Neural crest cell (in vitro differentiated cells): ENCODE data around the gene DPH2. TPM values are rescaled to one million over a fixed set of nuclear protein-coding genes. Genes with fewer than 3 reads are reported as not detected.

Experiments
- DNase-seq: peaks from one replicate; pipeline ENCODE4 v3.0.0; 2021; ENCODE audit warnings: low read depth, mixed read lengths, low spot score
- H3K27ac Mint-ChIP-seq: one replicate; pipeline ENCODE4 v1.8.0; 2021; ENCODE audit warnings: mild to moderate bottlenecking, mixed read lengths; ENCODE audit not compliant: unreplicated experiment
- H3K27me3 Mint-ChIP-seq: 2 replicates; pipeline ENCODE4 v1.8.0; 2021; ENCODE audit warnings: low read depth, mild to moderate bottlenecking, mixed read lengths
- H3K36me3 Mint-ChIP-seq: 2 replicates; pipeline ENCODE4 v1.8.0; 2021; ENCODE audit warnings: low read depth, mild to moderate bottlenecking, mixed read lengths
- H3K4me1 Mint-ChIP-seq: 2 replicates; pipeline ENCODE4 v1.8.0; 2021; ENCODE audit warnings: mixed read lengths
- H3K4me3 Mint-ChIP-seq: one replicate; pipeline ENCODE4 v1.8.0; 2021; ENCODE audit warnings: mild to moderate bottlenecking, mixed read lengths
- H3K9me3 Mint-ChIP-seq: 2 replicates; pipeline ENCODE4 v1.8.0; 2021; ENCODE audit warnings: mixed read lengths
- CTCF ChIP-seq: fragments of 200-600 bp; sonication (generic); conservative IDR thresholded peaks from 2 replicates; pipeline ENCODE4 v1.5.0; 2021; ENCODE audit warnings: antibody characterized with exemption, mild to moderate bottlenecking
- total RNA-seq: library from RNA; stranded (reverse); gene quantifications from 2 replicates; pipeline ENCODE4 v1.2.1, GENCODE V29; 2021

Gene DPH2
- total RNA-seq, 1 donor from 2014 or later: 34.4 TPM

DNA sequence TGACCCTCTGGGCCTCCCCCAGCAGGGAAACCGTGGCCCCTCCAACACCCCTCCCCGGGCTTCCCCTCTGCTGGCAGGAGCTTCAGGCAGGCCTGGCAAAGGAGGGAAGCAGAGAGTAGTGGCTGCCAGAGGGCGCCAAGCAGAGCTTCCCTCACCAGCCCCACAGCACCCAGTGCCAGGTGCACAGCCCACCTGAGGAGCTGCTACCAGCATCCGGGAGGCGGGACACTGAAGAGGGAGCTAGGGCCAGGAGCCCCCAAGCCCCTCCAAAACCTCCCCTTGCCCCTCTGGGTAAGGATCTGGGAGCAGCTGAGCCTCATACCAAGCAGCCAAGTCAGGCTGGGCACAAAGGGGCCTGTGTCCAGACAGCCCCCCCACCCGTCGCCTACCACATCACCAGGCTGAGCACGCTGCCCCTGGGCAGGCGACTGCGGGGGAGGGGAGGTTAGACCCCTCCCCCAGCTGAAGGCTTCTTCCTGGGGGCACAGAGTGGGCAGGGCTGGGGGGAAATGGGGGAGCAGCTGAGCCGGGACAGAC is 41.2 kb downstream of the DPH2 start:
- TF ChIP-seq CTCF: no peak
- peaks cover 38% of the 10 kb centered on the region for H3K4me1 Mint-ChIP-seq
- no peaks in the 10 kb centered on the region for H3K27me3 Mint-ChIP-seq
- H3K4me3 Mint-ChIP-seq: no peak overlapping the region
- no peaks in the 10 kb centered on the region for H3K36me3 Mint-ChIP-seq
- DNase-seq: no peak
- no peaks in the 10 kb centered on the region for H3K9me3 Mint-ChIP-seq
- H3K27ac Mint-ChIP-seq: no peak overlapping the region

GRCh38 chr1:44012404-44012803 is 42.6 kb downstream of the DPH2 start:
- DNase-seq: no peak
- H3K9me3 Mint-ChIP-seq: no peaks in the 10 kb centered on the region
- no peak overlapping the region for H3K4me3 Mint-ChIP-seq
- no peaks in the 10 kb centered on the region for H3K27me3 Mint-ChIP-seq
- no peak overlapping the region for H3K27ac Mint-ChIP-seq
- H3K36me3 Mint-ChIP-seq: no peaks in the 10 kb centered on the region
- peaks cover 50% of the 10 kb centered on the region for H3K4me1 Mint-ChIP-seq
- no peak for TF ChIP-seq CTCF

GRCh38 chr1:44012941-44013609 is 43.3 kb downstream of the DPH2 start:
- no peak for DNase-seq
- H3K36me3 Mint-ChIP-seq: no peaks in the 10 kb centered on the region
- no peak overlapping the region for H3K27ac Mint-ChIP-seq
- no peak overlapping the region for H3K4me3 Mint-ChIP-seq
- H3K9me3 Mint-ChIP-seq: no peaks in the 10 kb centered on the region
- H3K4me1 Mint-ChIP-seq: peaks cover 50% of the 10 kb centered on the region
- no peak for TF ChIP-seq CTCF
- H3K27me3 Mint-ChIP-seq: no peaks in the 10 kb centered on the region

- DNase-seq: no peak
- no peak for TF ChIP-seq CTCF
- Mint-ChIP-seq H3K4me1 (peaks cover 50% of the 10 kb centered on the region), H3K36me3 (no peaks in the 10 kb centered on the region), H3K27me3 (no peaks in the 10 kb centered on the region), H3K27ac (peak overlapping the region; percentile 25), H3K9me3 (no peaks in the 10 kb centered on the region), H3K4me3 (no peak overlapping the region)
Observed at GRCh38 chr1:44013949-44014348, 44.1 kb downstream of the DPH2 start.

GRCh38 chr1:44014365-44015104 is 44.7 kb downstream of the DPH2 start:
- no peak for TF ChIP-seq CTCF
- H3K27ac Mint-ChIP-seq: peak overlapping the region; percentile 47
- H3K4me1 Mint-ChIP-seq: peaks cover 50% of the 10 kb centered on the region
- DNase-seq: no peak
- no peaks in the 10 kb centered on the region for H3K9me3 Mint-ChIP-seq
- H3K36me3 Mint-ChIP-seq: no peaks in the 10 kb centered on the region
- no peak overlapping the region for H3K4me3 Mint-ChIP-seq
- no peaks in the 10 kb centered on the region for H3K27me3 Mint-ChIP-seq
